ENCODE data around the gene COL11A2. TPM values are rescaled to one million over a fixed set of nuclear protein-coding genes. Genes with fewer than 3 reads are reported as not detected.

The COL11A2 gene
- polyA plus RNA-seq, 3 donors: 0.57 TPM; not detected in 2

DNA sequence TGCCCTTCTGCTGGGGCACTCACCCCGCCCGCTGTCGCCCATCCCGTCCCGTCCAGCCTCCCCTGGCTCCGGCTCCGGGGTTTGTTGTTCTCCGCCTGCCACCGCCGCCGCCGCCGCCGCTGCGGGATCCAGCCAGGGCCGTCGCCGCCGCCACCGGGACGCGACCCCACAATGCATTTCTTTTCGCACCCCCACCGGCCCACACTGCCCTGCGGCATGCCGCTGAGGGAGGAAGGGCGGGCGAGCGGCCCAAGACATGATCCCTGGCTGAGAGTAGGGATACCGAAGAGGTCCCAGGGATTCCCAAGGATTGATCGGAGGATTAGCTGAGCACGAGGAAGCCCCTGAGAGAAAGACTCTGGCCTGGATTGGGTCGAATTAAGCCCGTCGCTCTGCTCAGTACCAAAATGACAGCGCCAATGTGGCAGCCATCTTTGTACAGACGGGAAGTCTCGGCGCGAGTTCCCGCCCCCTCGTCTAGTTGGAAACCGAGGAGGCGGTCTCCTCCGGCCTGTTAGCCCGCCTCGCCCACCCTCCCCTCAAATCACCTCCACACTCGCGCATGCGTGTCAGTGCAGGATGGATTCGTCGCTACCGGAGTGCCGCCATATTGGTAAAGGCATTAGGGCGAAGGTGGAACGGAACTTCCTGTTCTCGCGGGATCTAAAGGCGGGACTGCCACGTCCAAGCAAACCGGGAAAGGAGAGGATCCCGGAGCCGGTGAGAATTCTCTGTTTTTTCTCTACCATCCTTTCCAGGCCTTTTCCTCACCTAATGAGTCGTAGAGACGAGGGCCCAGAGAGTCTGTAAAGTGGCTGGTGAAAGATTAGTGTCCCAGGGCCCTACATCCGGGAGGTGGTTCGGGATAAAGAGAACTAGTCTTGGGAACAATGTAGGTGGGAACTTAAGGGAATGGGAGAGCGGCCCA is 8.2 kb upstream of the COL11A2 start, which contains the start of the genes RXRB and SLC39A7:
Gene RXRB (minus strand): TSS at position 447 of the 928 bp plus-strand sequence. CDS start 189 bp downstream, at position 258.
Gene SLC39A7 (plus strand): TSS at position 649 of the 928 bp plus-strand sequence. CDS start 379 bp downstream, outside the sequence.
- Mint-ChIP-seq H3K27me3 (ENCODE audit: low read depth in 3 of 3) (peaks cover 0 to 5% (median 0%) of the 10 kb centered on the region in 3 donors), H3K4me1 (peaks cover 60% of the 10 kb centered on the region), H3K36me3 (peaks cover 44 to 52% of the 10 kb centered on the region in 2 donors), H3K4me3 (peak within 1 kb of the TSS; percentile 94 to 96), H3K9me3 (peaks cover 0 to 3% (median 0%) of the 10 kb centered on the region in 7 donors), H3K27ac (peak within 1 kb of the TSS; percentile 95 to 99 (median 97))
- H3K79me2 ChIP-seq (ENCODE audit: insufficient read depth, low read length): peaks cover 50% of the 10 kb centered on the region
- intact Hi-C loops (cut with micrococcal nuclease): loop anchor here (2.0 to 10.0 kb wide), 4 partner anchors 48 to 214 kb away; partner anchors contain the start of genes RGL2 (in 2 of the 2), CUTA (in 1 of the 2) and PHF1 (in 1 of the 2)
- no peaks in the 10 kb centered on the region for H3K27me3 ChIP-seq (ENCODE audit: control insufficient read depth in 2 of 2, insufficient read depth in 2 of 2, low read length in 2 of 2)
- TF ChIP-seq, protein P1, sequence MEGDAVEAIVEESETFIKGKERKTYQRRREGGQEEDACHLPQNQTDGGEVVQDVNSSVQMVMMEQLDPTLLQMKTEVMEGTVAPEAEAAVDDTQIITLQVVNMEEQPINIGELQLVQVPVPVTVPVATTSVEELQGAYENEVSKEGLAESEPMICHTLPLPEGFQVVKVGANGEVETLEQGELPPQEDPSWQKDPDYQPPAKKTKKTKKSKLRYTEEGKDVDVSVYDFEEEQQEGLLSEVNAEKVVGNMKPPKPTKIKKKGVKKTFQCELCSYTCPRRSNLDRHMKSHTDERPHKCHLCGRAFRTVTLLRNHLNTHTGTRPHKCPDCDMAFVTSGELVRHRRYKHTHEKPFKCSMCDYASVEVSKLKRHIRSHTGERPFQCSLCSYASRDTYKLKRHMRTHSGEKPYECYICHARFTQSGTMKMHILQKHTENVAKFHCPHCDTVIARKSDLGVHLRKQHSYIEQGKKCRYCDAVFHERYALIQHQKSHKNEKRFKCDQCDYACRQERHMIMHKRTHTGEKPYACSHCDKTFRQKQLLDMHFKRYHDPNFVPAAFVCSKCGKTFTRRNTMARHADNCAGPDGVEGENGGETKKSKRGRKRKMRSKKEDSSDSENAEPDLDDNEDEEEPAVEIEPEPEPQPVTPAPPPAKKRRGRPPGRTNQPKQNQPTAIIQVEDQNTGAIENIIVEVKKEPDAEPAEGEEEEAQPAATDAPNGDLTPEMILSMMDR (IDR thresholded peaks at IDR 0.05): no peak
- H2AFZ ChIP-seq (ENCODE audit: insufficient read depth, low read depth, low read length, poor library complexity, severe bottlenecking): peak within 1 kb of the TSS; percentile 96
- DNase-seq: peak; percentile 99
- peak within 1 kb of the TSS; percentile 83 to 96 (median 95) for H3K4me3 ChIP-seq (replicated peaks in 1 of 3; ENCODE audit: low read depth in 2 of 3, low read length in 3 of 3)
- 0% methylated on average over 59 of the region's 68 CpGs for WGBS (ENCODE audit: insufficient coverage)
- peaks cover 55% of the 10 kb centered on the region for H4K20me1 ChIP-seq (ENCODE audit: insufficient read depth, low read length)
- peaks cover 40 to 41% of the 10 kb centered on the region in 2 donors for H3K36me3 ChIP-seq (replicated peaks in 1 of 2; ENCODE audit: control insufficient read depth in 1 of 2, insufficient read depth in 2 of 2, low read length in 2 of 2)
- H3K4me2 ChIP-seq (replicated peaks; ENCODE audit: extremely low read depth, low read length, poor library complexity, severe bottlenecking): peak within 1 kb of the TSS; percentile 93
- peaks cover 40 to 53% of the 10 kb centered on the region in 2 donors for H3K4me1 ChIP-seq (ENCODE audit: control insufficient read depth in 1 of 2, insufficient read depth in 2 of 2, low read length in 2 of 2)
- no peaks in the 10 kb centered on the region for H3K9me3 ChIP-seq (replicated peaks in 1 of 2; ENCODE audit: control insufficient read depth in 1 of 2, insufficient read depth in 1 of 2, low read length in 2 of 2)
- peak within 1 kb of the TSS; percentile 94 for H3K9ac ChIP-seq (ENCODE audit: insufficient read depth, low read length, poor library complexity, severe bottlenecking)
- H3K27ac ChIP-seq (ENCODE audit: low read depth in 1 of 2, low read length in 2 of 2): peak within 1 kb of the TSS; percentile 94

DNA sequence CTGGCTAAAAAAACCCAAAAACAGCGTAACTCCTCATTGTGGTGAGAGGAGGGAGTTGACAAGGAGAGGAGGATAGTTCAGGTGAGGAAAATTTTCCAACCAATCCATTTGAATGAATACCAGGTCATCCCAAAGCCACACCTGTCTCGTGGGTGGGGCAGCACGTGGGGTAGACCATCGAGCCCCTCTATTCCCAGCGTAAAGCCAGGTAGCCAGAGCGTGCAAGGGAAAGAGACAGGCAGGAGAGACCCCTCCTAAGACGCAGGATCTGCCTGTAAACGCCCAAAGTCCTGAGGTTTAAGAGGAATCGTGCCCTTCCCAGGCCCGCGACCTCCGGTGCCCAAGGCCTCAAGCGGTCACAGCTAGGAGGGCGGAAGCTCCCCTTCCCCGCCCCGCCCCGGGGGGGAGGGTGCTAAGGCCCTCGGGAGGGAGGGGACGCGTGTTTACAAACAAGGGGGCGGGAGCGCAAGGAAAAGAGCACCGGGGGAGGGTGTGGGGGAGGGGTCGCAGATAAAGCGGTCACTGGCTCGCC is 7.5 kb upstream of the COL11A2 start:
- WGBS (ENCODE audit: insufficient coverage): 0% methylated on average over 17 of the region's 26 CpGs
- Histone ChIP-seq H3K4me3 (replicated peaks in 1 of 3; ENCODE audit: low read depth in 2 of 3, low read length in 3 of 3) (peak overlapping the region; percentile 83 to 96 (median 95)), H3K4me2 (replicated peaks; ENCODE audit: extremely low read depth, low read length, poor library complexity, severe bottlenecking) (peak overlapping the region; percentile 93), H3K36me3 (replicated peaks in 1 of 2; ENCODE audit: control insufficient read depth in 1 of 2, insufficient read depth in 2 of 2, low read length in 2 of 2) (peaks cover 47 to 49% of the 10 kb centered on the region in 2 donors), H2AFZ (ENCODE audit: insufficient read depth, low read depth, low read length, poor library complexity, severe bottlenecking) (peak overlapping the region; percentile 96), H3K27ac (ENCODE audit: low read depth in 1 of 2, low read length in 2 of 2) (peak overlapping the region; percentile 94), H3K9me3 (replicated peaks in 1 of 2; ENCODE audit: control insufficient read depth in 1 of 2, insufficient read depth in 1 of 2, low read length in 2 of 2) (no peaks in the 10 kb centered on the region), H3K4me1 (ENCODE audit: control insufficient read depth in 1 of 2, insufficient read depth in 2 of 2, low read length in 2 of 2) (peaks cover 34 to 46% of the 10 kb centered on the region in 2 donors), H3K9ac (ENCODE audit: insufficient read depth, low read length, poor library complexity, severe bottlenecking) (peak overlapping the region; percentile 94), H3K79me2 (ENCODE audit: insufficient read depth, low read length) (peaks cover 50% of the 10 kb centered on the region), H3K27me3 (ENCODE audit: control insufficient read depth in 2 of 2, insufficient read depth in 2 of 2, low read length in 2 of 2) (no peaks in the 10 kb centered on the region), H4K20me1 (ENCODE audit: insufficient read depth, low read length) (peaks cover 62% of the 10 kb centered on the region)
- Mint-ChIP-seq H3K27me3 (ENCODE audit: low read depth in 3 of 3) (no peaks in the 10 kb centered on the region), H3K9me3 (peaks cover 0 to 3% (median 0%) of the 10 kb centered on the region in 7 donors), H3K4me3 (peak overlapping the region; percentile 85 to 94), H3K36me3 (peaks cover 51 to 59% of the 10 kb centered on the region in 2 donors), H3K27ac (peak overlapping the region in 6 of 7 donors; percentile 73 to 98 (median 88)), H3K4me1 (peaks cover 54% of the 10 kb centered on the region)
- TF ChIP-seq, protein P1 (IDR thresholded peaks at IDR 0.05): no peak
- DNase-seq: peak in 2 of 3 donors; percentile 58 to 67
- intact Hi-C loops (cut with micrococcal nuclease): loop anchor here (2.0 to 10.0 kb wide), 5 partner anchors 45 to 215 kb away; partner anchors contain the start of genes RGL2 (in 2 of the 2), CUTA (in 1 of the 2) and PHF1 (in 1 of the 2)
